HG03095 (cell line): ENCODE results near the gene ARHGDIB.

Source experiments
- ATAC-seq: cut with Tn5 transposase; IDR thresholded peaks from one replicate; pipeline ENCODE4 v1.9.1; 2021; ENCODE audit warnings: moderate library complexity; ENCODE audit not compliant: unreplicated experiment

ARHGDIB gene

DNA sequence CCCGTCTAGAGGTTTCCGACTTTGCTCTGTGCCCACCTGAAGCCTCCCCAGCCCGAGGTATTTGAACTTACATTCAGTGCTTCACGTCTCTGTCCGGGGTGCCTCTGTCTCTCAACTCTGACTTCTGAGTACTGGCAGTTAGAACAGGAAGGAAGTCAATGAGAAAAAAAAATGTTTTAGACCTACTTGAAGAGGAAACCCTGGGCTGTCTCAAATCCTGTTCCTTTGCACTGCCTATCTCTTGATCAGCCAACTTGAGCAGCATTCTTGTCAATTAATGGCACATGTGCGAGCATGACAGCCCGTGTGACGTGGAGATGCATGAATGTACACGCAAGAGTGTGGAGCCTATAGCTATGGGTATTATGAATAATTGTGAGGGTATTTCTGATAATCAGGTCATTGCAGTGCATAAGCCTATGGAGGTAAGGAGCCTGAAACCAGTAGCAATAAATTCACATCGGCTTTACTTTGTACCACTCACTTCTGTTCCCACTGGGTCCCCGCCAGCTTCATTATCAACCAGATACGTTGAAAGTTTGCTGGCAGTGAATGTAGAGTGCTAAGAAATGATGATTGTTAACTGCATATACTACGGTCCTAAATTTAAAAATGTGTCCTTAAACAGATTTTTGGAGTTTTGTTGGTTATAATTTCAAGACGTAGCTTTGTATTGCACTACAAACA is at the start of gene ARHGDIB:
ARHGDIB (minus strand) TSS at position 136 of the 687 bp plus-strand sequence. CDS start 10,889 bp downstream, outside the sequence.
- peak; percentile 64 for ATAC-seq

DNA sequence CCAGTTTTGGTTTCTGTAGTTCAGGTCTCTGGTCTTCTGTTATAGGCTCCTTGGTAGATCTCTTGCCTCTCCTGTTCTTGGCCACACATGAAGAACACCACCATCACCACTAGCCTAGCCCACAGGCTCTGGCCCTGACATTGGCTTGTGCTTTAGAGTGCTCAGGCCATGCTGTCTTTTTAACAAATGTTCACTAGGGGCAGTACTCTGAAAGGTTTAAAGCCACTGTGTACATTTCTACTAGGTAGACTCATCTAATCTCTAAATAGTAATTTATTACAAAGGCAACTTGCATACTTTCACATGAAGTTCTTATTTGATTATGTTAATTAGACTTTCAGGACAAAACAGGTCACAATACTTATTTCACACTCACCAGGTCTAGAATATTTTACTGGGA is 49.8 kb upstream of the ARHGDIB start:
- ATAC-seq, result no peak

DNA sequence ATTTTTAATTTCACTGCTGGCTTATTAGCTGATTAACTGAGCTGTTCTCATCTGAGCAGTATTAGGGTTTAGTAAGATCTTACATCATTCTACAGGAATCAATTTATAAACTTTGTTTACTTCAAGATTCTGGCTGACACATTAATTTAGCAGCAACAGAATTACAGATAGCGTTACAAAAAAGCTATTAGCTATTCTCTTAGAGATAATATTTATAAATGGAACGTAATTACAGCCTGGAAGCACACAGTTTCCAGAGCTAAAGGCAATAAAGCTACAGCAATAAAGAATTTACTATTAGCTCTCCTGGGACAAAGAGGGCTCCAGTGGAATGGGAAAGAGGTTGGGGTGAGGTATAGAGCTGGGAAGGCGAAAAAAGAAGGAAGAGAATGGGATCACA is 46.1 kb upstream of the ARHGDIB start:
- ATAC-seq, result no peak

DNA sequence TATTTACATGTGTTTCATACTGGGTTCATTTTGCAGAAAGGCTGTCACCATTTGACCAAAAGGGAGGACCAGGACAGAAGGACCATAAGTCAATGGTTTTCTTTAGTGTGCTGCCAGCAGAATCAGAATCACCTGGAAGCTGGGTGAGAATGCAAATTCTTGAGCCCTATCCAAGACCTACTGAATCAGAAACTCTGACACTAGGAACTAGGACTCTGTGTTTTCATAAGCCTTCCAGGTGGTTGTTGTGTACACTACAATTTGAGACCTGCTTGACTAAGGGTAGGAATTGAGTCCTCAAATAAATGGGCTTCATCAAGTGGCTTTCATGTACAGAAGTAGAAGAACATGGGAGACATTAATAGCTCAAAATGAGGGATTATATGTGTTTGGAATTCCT is 43.7 kb upstream of the ARHGDIB start:
- no peak for ATAC-seq

DNA sequence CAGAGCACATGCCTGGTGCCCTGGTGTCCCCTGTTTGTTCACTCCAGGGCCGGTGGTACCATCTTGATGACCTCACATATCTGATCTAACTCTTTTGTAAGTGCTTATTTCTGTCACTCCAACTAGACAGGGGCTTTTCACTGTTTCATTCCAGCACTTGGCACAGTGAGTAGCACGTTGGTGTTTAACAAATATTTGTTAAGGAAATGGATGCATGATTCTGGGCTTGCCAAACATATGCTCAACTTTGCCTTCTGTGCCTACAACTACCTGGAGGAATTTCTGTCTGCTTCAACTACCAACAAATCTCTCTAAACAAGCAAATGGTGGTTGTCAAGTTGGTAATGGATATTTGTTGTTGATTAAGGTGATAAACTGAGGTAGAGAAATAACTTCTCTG is 43.0 kb upstream of the ARHGDIB start:
- ATAC-seq, result no peak

DNA sequence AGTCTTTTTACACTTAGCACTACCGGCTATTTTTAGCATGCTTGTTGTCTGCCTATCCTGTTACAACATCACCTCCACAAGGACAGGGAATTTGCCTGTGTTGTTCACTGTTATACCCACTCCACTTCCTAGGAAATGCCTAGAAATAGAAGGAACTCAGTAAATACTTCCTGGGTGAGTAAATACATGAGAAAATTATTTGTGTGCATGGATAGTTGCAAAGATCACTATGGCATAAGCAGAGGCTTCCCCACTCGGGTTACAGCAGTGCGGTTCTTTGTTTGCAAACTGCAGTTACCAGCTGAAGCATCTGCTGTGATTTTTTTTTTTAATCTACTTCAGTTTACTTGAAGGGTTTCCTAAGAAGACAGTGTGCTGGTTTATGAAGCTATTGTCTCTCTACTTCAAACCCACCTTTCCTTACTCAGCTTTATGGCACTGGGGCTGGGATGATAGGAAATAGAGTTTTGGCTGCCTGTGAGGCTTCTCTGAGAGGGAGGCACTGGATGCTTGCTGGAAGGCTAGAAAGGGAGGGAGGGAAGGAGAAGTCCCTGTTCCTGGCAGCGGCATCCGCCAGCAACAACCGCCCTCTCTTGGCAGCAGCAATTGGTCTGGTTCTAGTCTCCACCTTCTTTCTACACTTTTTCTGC is 40.5 kb upstream of the ARHGDIB start:
- no peak for ATAC-seq

DNA sequence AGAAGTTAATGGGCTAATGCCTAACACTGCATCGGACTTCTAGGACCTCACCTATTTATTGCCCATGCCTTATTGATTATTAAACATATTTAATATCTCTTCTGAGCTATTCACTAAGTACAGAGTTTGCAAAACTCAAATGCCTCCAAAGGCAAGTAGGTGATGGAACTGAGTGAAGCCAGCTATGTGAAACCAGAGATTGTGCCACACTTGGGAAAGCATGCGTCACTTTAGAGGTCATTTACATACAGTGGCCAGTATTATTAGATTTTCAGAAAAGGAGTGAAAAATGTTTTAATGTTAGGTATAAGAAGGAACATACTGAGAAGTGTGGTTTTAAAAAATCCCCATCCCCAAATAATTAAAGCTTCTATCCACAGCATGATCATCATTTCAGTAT is 39.2 kb upstream of the ARHGDIB start:
- ATAC-seq, result no peak

DNA sequence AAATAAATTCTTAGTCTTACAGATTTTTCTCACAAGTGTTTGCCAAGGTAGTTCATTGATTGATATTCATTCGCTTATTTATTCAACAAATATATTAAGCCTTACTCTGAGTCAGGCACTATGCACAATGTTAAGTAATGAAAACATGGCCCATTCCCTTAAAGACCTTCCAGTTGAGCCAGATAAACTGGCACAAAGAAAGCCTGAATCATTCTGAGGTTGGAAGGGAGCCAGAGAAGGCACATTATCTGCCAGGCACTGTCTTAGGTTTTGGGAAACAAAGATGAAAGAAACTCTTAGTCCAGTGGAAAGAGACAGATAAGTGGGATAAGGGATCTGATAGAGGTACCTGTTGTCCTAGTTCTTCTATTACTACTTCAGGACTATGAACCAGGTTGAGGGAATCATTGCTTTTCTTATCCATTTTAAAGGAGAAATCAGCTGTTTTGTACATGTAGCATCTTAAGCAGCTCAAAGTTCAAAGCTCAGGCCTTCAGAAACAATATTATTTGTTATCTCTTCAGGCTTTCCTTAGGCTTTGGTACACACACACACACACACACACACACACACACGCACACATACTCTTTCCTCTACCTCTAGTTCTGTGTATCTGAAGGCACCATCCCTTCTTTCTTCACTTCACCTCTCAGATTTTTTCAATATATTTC is 38.4 kb upstream of the ARHGDIB start:
- ATAC-seq, result no peak

DNA sequence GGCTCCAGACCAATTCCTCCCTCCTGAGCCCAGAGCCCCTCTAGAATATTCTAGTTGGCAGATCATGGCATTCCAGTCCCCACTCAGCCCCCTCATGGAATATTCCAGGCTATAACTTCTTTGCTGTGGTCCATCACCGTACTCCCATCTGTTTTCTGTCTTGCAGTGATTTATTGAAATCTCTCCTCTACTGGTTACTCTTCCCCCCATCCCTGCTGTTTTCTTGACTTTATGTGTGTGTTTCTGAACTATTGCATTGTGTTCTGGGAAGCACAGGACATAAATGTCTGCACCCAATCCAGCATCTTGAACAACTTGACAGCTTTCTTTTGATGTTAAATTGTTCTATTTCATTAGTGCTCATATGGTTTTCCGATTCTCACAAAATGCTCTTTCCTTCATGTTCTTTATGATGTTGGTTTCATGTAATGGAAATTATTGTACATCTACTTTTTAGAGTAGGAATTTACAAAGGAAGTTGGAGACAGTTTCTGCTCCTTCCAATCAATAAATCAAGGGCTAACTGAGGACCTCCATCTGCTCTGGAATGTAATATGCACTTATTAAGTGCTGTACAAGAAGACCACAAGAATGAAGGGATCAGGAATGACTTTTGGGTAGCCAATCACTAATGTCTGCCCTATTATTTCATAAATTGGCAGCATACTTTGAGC is 37.8 kb upstream of the ARHGDIB start:
- ATAC-seq, result no peak

DNA sequence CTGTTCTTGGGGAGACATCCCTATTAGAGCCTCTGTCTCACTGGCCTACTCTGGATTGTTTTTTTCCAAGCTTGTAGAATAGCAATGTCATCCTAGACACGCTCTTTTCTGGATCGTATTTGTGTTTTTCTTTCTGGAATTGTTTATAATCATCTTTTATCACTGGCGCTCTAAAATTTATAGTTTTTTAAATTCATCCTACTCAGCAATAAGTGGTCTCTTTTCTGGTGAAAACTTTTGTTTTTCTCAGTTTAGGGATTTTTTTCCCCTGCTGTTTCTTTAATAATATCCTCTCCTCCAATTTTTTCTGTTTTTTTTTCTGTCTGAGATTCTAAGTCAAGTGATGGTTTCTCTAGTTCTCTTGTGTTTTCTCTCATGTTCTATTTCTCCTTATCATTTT is 36.6 kb upstream of the ARHGDIB start:
- ATAC-seq, result no peak

DNA sequence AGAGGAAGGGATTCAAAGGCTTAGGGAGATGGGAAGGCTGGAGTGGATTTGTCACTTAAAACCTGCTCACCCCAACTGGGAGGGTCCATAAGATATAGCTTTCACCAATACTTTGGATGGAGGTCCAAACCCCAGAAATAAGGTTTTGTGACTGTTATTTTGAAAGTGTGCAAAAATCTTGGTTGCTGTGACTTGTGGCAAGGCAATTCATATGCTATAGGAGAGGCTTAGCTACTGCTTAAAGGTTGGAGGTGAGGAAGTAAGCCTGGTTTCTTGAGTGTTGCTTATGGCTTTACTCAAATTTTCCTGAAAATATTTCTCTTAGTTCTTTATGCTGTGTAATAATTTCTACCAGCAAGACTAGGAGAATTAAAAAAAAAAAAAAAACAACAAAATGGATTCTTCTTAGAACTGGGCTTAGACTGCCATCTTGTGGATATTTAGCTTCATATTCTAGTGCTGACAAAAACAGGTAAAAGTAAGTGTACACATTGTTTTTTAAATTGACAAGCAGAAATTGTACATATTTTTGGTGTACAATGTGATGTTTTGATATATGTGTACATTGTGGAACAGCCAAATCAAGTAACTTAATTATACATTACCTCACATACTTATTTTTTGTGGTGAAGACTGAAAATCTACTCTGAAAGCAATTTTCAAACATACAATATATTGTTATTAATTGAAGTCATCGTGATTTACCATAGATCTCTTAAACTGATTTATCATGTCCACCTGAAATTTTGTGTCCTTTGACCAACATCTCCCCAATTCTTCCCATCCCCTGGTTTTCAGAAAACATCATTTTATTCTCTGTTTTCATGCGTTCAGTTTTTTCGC is 34.4 kb upstream of the ARHGDIB start:
- no peak for ATAC-seq

DNA sequence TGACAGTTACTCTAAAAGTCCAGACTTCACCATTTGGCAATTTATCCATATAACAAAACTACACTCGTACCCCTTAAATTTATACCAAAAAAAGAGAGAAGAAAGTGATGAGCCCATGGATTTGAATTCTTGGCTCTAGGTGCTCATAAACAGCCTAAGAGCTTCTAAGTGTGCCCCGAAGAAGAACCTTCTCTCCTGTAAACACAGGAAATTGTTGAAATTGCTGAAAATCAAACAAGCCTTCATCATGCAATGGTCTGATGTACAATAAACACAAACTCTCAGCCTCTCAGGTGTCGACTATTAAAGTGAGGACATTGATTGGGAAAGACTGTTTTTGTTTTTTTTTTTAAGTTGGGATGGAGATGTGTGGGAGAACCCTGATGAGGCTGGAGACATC is 33.2 kb upstream of the ARHGDIB start:
- no peak for ATAC-seq

DNA sequence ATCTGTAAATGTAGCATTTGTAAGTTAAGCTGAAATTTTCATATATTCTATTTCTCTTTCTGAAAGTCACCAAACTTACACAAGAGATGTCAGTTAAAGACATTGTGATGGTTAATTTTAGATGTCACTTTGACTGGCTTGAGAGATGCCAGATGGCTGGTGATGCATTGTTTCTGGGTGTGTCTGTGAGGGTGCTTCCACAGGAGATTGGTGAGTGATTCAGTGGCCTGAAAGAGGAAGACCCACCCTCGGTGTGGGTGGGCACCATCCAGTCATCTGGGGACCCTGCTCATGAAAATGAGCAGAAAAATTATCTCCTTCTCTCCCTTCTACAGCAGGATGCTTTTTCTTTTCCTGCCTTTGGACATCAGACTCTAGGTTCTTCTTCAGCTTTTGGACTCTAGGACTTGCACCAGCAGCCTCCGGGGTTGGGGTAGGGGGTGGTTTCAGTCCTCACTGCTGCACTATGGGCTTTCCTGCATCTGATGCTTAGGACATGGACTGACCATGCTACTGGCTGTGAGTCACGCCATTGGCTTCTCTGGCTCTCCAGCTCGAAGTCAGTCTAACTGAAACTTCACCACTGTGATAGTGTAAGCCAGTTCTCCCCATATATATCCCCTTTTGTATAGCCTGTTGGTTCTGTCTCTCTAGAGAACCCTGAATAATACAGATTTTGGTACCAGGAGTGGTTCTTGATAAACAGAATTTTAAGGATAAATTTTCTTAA is 32.3 kb upstream of the ARHGDIB start:
- ATAC-seq, result no peak

DNA sequence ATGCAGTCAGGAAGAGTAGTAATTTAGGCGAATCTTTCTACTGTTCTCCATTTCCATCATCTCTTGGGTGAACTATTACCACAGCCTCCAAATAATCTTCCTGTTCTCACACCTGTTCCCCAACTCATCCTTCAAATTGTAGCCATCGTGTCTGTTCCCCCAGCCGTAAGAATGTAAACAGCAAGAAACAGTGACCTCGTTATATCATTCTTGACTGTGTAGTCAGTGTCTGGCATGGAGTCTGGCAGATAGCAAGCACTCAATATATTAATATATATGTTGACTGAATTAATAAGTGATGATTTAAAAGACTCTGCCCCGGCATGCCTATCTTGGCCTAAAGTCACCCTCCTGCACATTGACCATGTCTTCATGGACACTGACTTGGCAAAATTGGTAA is 31.7 kb upstream of the ARHGDIB start:
- ATAC-seq, result no peak

DNA sequence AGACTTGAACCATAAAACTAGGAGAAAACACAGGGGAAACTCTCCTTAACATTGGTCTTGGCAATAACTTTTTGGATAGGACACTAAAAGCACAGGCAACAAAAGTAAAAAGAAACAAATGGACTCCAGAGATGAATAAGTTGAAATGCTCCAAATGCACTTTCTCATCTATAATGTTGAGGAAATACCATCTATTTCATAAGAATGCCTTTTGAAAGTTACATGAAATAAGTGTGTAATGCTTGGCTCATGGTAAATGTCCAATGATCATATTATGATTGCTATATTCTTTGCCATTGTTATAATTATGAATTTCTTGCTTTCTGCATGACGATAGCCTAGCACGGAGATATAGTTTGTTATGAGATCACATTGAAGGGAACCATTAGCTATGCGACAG is 31.3 kb upstream of the ARHGDIB start:
- no peak for ATAC-seq

DNA sequence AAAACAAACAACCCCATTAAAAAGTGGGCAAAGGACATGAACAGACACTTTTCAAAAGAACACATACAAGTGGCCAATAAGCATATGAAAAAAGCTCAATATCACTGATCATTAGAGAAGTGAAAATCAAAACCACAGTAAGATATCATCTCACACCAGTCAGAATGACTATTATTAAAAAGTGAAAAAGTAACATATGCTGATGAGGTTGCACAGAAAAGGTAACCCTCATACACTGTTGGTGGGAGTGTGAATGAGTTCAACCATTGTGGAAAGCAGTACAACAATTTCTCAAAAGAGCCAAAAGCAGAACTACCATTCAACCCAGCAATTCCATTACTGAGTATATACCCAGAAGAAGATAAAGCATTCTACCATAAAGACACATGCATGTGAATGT is 29.7 kb upstream of the ARHGDIB start:
- ATAC-seq, result no peak

DNA sequence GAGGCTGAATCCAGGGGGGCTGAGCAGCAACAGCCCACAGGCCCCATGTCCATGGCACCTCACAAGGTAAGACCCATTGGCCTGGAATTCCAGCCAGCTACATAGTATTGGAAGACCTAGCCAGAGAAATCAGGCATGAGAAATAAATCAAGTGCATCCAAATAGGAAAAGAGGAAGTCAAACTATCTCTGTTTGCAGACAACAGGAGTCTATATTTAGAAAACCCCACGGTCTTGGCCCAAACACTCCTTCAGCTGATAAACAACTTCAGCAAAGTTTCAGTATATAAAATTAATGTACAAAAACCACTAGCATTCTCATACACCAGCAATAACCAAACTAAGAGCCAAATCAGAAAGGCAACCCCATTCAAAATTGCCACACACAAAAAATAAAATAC is 28.4 kb upstream of the ARHGDIB start:
- peak; percentile 54 for ATAC-seq

DNA sequence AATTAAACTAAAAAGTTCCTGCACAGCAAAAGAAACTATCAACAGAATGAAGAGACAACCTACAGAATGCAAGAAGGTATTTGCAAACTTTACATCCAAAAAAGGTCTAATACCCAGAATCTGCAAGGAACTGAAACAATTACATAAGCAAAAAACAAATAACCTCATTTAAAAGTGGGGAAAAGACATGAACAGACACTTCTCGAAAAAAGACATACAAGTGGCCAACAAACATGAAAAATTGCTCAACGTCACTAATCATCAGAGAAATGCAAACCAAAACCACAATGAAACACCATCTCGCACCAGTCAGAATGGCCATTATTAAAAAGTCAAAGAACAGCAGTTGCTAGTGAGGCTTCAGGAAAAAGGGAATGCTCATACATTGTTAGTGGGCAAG is 26.6 kb upstream of the ARHGDIB start:
- ATAC-seq, result no peak

DNA sequence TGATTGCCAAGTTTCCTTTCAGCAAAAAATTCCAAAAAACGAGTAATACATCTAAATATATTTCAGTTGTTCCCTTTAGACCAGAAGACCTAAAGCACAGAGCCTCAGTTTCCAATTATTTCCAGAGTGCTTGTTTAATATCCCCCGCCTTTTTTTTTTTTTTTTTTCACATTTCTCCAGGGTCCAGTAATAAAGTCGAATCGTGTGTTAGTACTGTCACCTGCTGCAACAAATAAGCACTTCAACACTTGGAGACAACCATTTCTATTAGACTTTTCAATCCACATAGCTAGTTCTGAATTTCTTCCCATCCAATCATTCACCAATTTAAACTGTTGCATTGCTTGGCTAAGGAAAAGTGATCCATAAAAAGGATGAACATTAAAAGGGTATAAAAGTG is 25.0 kb upstream of the ARHGDIB start:
- no peak for ATAC-seq

DNA sequence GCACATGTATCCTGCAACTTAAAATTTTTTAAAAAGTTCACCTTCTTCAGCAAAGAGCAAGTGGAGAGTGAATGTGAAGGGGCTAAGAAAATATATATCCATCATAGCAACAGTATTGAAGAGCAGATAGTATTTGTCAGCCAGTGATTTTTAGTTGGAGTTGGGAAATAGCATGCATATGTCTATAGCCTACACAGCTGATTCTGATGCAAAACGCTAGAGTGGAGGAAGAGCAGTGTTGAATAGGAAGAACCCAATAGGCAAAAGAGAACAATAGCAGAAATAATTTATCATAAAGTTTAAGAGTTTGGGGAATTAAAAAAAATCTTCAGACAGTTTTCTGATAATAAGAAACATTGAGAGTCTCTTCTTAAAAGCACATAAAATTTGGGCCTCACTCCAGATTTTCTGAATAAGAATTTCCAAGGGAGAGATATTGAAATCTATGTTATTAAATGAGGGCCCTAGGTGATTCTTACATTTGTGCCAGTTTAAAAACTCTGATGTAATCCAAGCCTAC is 23.4 kb upstream of the ARHGDIB start:
- ATAC-seq, result no peak
